Activated CD4-positive, alpha-beta T cell treated with anti-CD3 and anti-CD28 coated beads, Interleukin-2, amount 10 ng/mL, durations not matched to agents 24 days and 14 days (primary cell): ENCODE data around the gene ATP9B. TPM values are rescaled to one million over a fixed set of nuclear protein-coding genes. Genes with fewer than 3 reads are reported as not detected.
"Not testable (repeated sequence)": the region's sequence is repeated elsewhere in the genome, so short reads cannot be mapped to it uniquely, and the experiment has no call there.

Experiments used
- DNase-seq: peaks from one replicate; pipeline ENCODE4 v3.0.0; 2022
- H3K27ac Mint-ChIP-seq: one replicate; pipeline ENCODE4 v1.8.0; 2022; ENCODE audit warnings: mild to moderate bottlenecking, mixed read lengths
- H3K27me3 Mint-ChIP-seq: one replicate; pipeline ENCODE4 v1.8.0; 2022; ENCODE audit warnings: mixed read lengths
- H3K36me3 Mint-ChIP-seq: one replicate; pipeline ENCODE4 v1.8.0; 2022; ENCODE audit warnings: low read depth, mild to moderate bottlenecking, mixed read lengths
- H3K4me1 Mint-ChIP-seq: one replicate; pipeline ENCODE4 v1.8.0; 2021; ENCODE audit warnings: mixed read lengths
- H3K4me3 Mint-ChIP-seq: one replicate; pipeline ENCODE4 v1.8.0; 2022; ENCODE audit warnings: mild to moderate bottlenecking, moderate library complexity, mixed read lengths
- H3K9me3 Mint-ChIP-seq: one replicate; pipeline ENCODE4 v1.8.0; 2021; ENCODE audit warnings: mixed read lengths
- intact Hi-C: fragments of 100-400 bp; cut with micrococcal nuclease; formaldehyde crosslinking; loops from one replicate; pipeline ENCODE4 v1.15.1; 2023
- total RNA-seq: library from RNA; stranded (reverse); gene quantifications from 2 replicates; pipeline ENCODE4 v1.2.3, GENCODE V29; 2022

Gene ATP9B
- total RNA-seq, 1 donor from 2014 or later, result 30.3 TPM

GRCh38 chr18:79062806-79063205 is 6.4 kb upstream of the ATP9B start:
- peaks cover 26% of the 10 kb centered on the region for H3K27me3 Mint-ChIP-seq
- H3K9me3 Mint-ChIP-seq, result peaks cover 24% of the 10 kb centered on the region
- H3K36me3 Mint-ChIP-seq, result peaks cover 21% of the 10 kb centered on the region
- H3K27ac Mint-ChIP-seq, result no peak overlapping the region
- intact Hi-C loops, result no loop called here
- DNase-seq, result no peak
- no peak overlapping the region for H3K4me3 Mint-ChIP-seq
- peaks cover 7% of the 10 kb centered on the region for H3K4me1 Mint-ChIP-seq

GRCh38 chr18:79064228-79064627 is 5.0 kb upstream of the ATP9B start:
- Mint-ChIP-seq H3K4me1 (peaks cover 12% of the 10 kb centered on the region), H3K27me3 (peaks cover 26% of the 10 kb centered on the region), H3K27ac (no peak overlapping the region), H3K4me3 (no peak overlapping the region), H3K9me3 (peaks cover 24% of the 10 kb centered on the region), H3K36me3 (peaks cover 21% of the 10 kb centered on the region)
- no peak for DNase-seq
- intact Hi-C loops, result no loop called here

- Mint-ChIP-seq H3K36me3 (peaks cover 21% of the 10 kb centered on the region), H3K27me3 (peaks cover 24% of the 10 kb centered on the region), H3K4me1 (peaks cover 16% of the 10 kb centered on the region), H3K4me3 (no peak overlapping the region), H3K27ac (no peak overlapping the region), H3K9me3 (peaks cover 24% of the 10 kb centered on the region)
- intact Hi-C loops, result loop anchor here (5.0 kb wide), 3 partner anchors 456 to 1041 kb away; partner anchors contain the start of genes ADNP2 and SLC66A2
- no peak for DNase-seq
Measured at GRCh38 chr18:79065802-79066201, 3.4 kb upstream of the ATP9B start.

GRCh38 chr18:79067611-79068010 is 1.6 kb upstream of the ATP9B start:
- peaks cover 24% of the 10 kb centered on the region for H3K36me3 Mint-ChIP-seq
- peaks cover 22% of the 10 kb centered on the region for H3K4me1 Mint-ChIP-seq
- H3K27me3 Mint-ChIP-seq, result peaks cover 22% of the 10 kb centered on the region
- peak overlapping the region; percentile 28 for H3K4me3 Mint-ChIP-seq
- DNase-seq, result no peak
- H3K9me3 Mint-ChIP-seq, result peaks cover 24% of the 10 kb centered on the region
- H3K27ac Mint-ChIP-seq, result peak overlapping the region; percentile 68
- intact Hi-C loops, result loop anchor here (2.0 to 5.0 kb wide), 4 partner anchors 337 to 1040 kb away; partner anchors contain the start of genes ADNP2 and SLC66A2

- H3K4me3 Mint-ChIP-seq, result peak overlapping the region; percentile 89
- peaks cover 24% of the 10 kb centered on the region for H3K9me3 Mint-ChIP-seq
- H3K27ac Mint-ChIP-seq, result peak overlapping the region; percentile 99
- H3K27me3 Mint-ChIP-seq, result peaks cover 20% of the 10 kb centered on the region
- H3K36me3 Mint-ChIP-seq, result peaks cover 29% of the 10 kb centered on the region
- intact Hi-C loops, result loop anchor here (2.0 to 5.0 kb wide), 4 partner anchors 336 to 1039 kb away; partner anchors contain the start of genes ADNP2 and SLC66A2
- H3K4me1 Mint-ChIP-seq, result peaks cover 22% of the 10 kb centered on the region
- DNase-seq, result no peak
Measured at GRCh38 chr18:79068341-79068936, 755 bp upstream of the ATP9B start.

GRCh38 chr18:79069717-79070151 is 540 bp downstream of the ATP9B start:
- Mint-ChIP-seq H3K4me1 (peaks cover 29% of the 10 kb centered on the region), H3K36me3 (peaks cover 38% of the 10 kb centered on the region), H3K27me3 (peaks cover 19% of the 10 kb centered on the region), H3K27ac (peak overlapping the region; percentile 80), H3K9me3 (peaks cover 24% of the 10 kb centered on the region), H3K4me3 (peak overlapping the region; percentile 87)
- intact Hi-C loops, result loop anchor here (1.0 to 5.0 kb wide), 7 partner anchors 53 to 1038 kb away; partner anchors contain the start of genes ADNP2 and SLC66A2
- no peak for DNase-seq

GRCh38 chr18:79070486-79070885 is 1.3 kb downstream of the ATP9B start:
- no peak for DNase-seq
- H3K36me3 Mint-ChIP-seq, result peaks cover 37% of the 10 kb centered on the region
- peaks cover 18% of the 10 kb centered on the region for H3K27me3 Mint-ChIP-seq
- H3K4me1 Mint-ChIP-seq, result peaks cover 30% of the 10 kb centered on the region
- peak overlapping the region; percentile 19 for H3K27ac Mint-ChIP-seq
- peak overlapping the region; percentile 87 for H3K4me3 Mint-ChIP-seq
- H3K9me3 Mint-ChIP-seq, result peaks cover 23% of the 10 kb centered on the region
- intact Hi-C loops, result loop anchor here (2.0 to 5.0 kb wide), 2 partner anchors 52 to 176 kb away; no protein-coding TSS in a partner anchor

GRCh38 chr18:79071037-79071436 is 1.8 kb downstream of the ATP9B start:
- Mint-ChIP-seq H3K27me3 (peaks cover 13% of the 10 kb centered on the region), H3K4me1 (peaks cover 30% of the 10 kb centered on the region), H3K27ac (no peak overlapping the region), H3K9me3 (peaks cover 18% of the 10 kb centered on the region), H3K4me3 (peak overlapping the region; percentile 87), H3K36me3 (peaks cover 33% of the 10 kb centered on the region)
- DNase-seq, result no peak
- intact Hi-C loops, result loop anchor here (2.0 to 5.0 kb wide), 2 partner anchors 51 to 176 kb away; no protein-coding TSS in a partner anchor

- no peak overlapping the region for H3K4me3 Mint-ChIP-seq
- H3K36me3 Mint-ChIP-seq, result peaks cover 28% of the 10 kb centered on the region
- no peak for DNase-seq
- H3K4me1 Mint-ChIP-seq, result peaks cover 36% of the 10 kb centered on the region
- peaks cover 11% of the 10 kb centered on the region for H3K9me3 Mint-ChIP-seq
- no peak overlapping the region for H3K27ac Mint-ChIP-seq
- H3K27me3 Mint-ChIP-seq, result peaks cover 7% of the 10 kb centered on the region
- intact Hi-C loops, result loop anchor here (2.0 to 5.0 kb wide), 2 partner anchors 51 to 175 kb away; no protein-coding TSS in a partner anchor
Measured at GRCh38 chr18:79071503-79072210, 2.5 kb downstream of the ATP9B start.

GRCh38 chr18:79072655-79073054 is 3.5 kb downstream of the ATP9B start:
- H3K9me3 Mint-ChIP-seq, result not testable (repeated sequence)

GRCh38 chr18:79077181-79077580 is 8.0 kb downstream of the ATP9B start:
- Mint-ChIP-seq H3K36me3 (peaks cover 53% of the 10 kb centered on the region), H3K27me3 (no peaks in the 10 kb centered on the region), H3K4me1 (peaks cover 25% of the 10 kb centered on the region), H3K27ac (no peak overlapping the region), H3K4me3 (no peak overlapping the region), H3K9me3 (peaks cover 14% of the 10 kb centered on the region)
- DNase-seq, result no peak
- intact Hi-C loops, result no loop called here

More at GRCh38 chr18:79072655-79073054, 3.5 kb downstream of the ATP9B start:
- Mint-ChIP-seq H3K36me3 (peaks cover 18% of the 10 kb centered on the region), H3K4me1 (peaks cover 37% of the 10 kb centered on the region)
- DNase-seq, H3K27ac Mint-ChIP-seq, H3K27me3 Mint-ChIP-seq, H3K4me3 Mint-ChIP-seq: not testable (repeated sequence)
- intact Hi-C loops, result loop anchor here (5.0 kb wide), 1 partner anchor 50 kb away; no protein-coding TSS in a partner anchor

- peaks cover 53% of the 10 kb centered on the region for H3K36me3 Mint-ChIP-seq
Measured at GRCh38 chr18:79078791-79079190, 9.6 kb downstream of the ATP9B start.

GRCh38 chr18:79092874-79093273 is 23.7 kb downstream of the ATP9B start:
- H3K36me3 Mint-ChIP-seq, result peaks cover 12% of the 10 kb centered on the region

More at GRCh38 chr18:79078791-79079190, 9.6 kb downstream of the ATP9B start:
- H3K4me1 Mint-ChIP-seq, result peaks cover 23% of the 10 kb centered on the region
- H3K9me3 Mint-ChIP-seq, result peaks cover 14% of the 10 kb centered on the region
- H3K4me3 Mint-ChIP-seq, H3K27me3 Mint-ChIP-seq, DNase-seq, H3K27ac Mint-ChIP-seq, intact Hi-C loops: not testable (repeated sequence)

GRCh38 chr18:79093986-79094385 is 24.8 kb downstream of the ATP9B start:
- no peak overlapping the region for H3K27ac Mint-ChIP-seq
- peaks cover 14% of the 10 kb centered on the region for H3K36me3 Mint-ChIP-seq
- intact Hi-C loops, result no loop called here
- no peaks in the 10 kb centered on the region for H3K27me3 Mint-ChIP-seq
- H3K4me1 Mint-ChIP-seq, result peaks cover 5% of the 10 kb centered on the region
- no peak for DNase-seq
- H3K9me3 Mint-ChIP-seq, result peaks cover 4% of the 10 kb centered on the region
- H3K4me3 Mint-ChIP-seq, result no peak overlapping the region

More at GRCh38 chr18:79092874-79093273, 23.7 kb downstream of the ATP9B start:
- Mint-ChIP-seq H3K4me3 (no peak overlapping the region), H3K9me3 (peaks cover 4% of the 10 kb centered on the region), H3K27me3 (no peaks in the 10 kb centered on the region), H3K27ac (no peak overlapping the region), H3K4me1 (peaks cover 5% of the 10 kb centered on the region)
- DNase-seq, result no peak
- intact Hi-C loops, result no loop called here
